SK-N-SH (cell line): ENCODE measurements around the gene GPS2. TPM values are rescaled to one million over a fixed set of nuclear protein-coding genes. Genes with fewer than 3 reads are reported as not detected.
A peak's percentile ranks its signal among the peaks of the same experiment; 100 is the strongest.

Source experiments
- CTCF ChIA-PET: fragments of 300-600, 350-600 bp; formaldehyde crosslinking; extraction: SDS; loops from one replicate; lab custom pipeline; 2021; lab: Yijun Ruan, JAX
- POLR2A ChIA-PET: fragments of 350-600 bp; sonication (Branson Sonifier 250); formaldehyde crosslinking; extraction: SDS; loops from one replicate; lab custom pipeline; 2020; ENCODE audit warnings: antibody characterized with exemption, inconsistent platforms; lab: Yijun Ruan, JAX
- DNase-seq: peaks from one replicate; pipeline ENCODE4 v3.0.0; 2012
- H2AFZ ChIP-seq: fragments of 200-600 bp; sonication (generic); 2 replicates; pipeline ENCODE4 v1.8.1; 2016; ENCODE audit warnings: antibody characterized with exemption, mild to moderate bottlenecking, low read depth
- H3F3A ChIP-seq: fragments of 200-600 bp; sonication (generic); replicated peaks from 2 replicates; pipeline ENCODE3; 2016; ENCODE audit warnings: antibody characterized with exemption, mild to moderate bottlenecking; ENCODE audit not compliant: insufficient read depth
- H3K27ac ChIP-seq, 2 experiments: fragments of 200-500 bp in 1 of 2; fragments of 200-600 bp in 1 of 2; sonication (Bioruptor generic) in 1 of 2; sonication (generic), shearing (Covaris generic) in 1 of 2; 2 replicates each; pipeline versions ENCODE4 v1.5.1 to v1.6.1; 2014 to 2016; ENCODE audit warnings: low read depth in 2 of 2, inconsistent platforms in 1 of 2, low read length in 1 of 2, mild to moderate bottlenecking in 1 of 2, mixed read lengths in 1 of 2
- H3K27me3 ChIP-seq: fragments of 200-600 bp; sonication (generic), shearing (Covaris generic); 2 replicates; pipeline ENCODE4 v1.6.1; 2016; ENCODE audit warnings: mixed run types; ENCODE audit not compliant: insufficient read depth
- H3K36me3 ChIP-seq, 2 experiments: fragments of 200-500 bp in 1 of 2; fragments of 200-600 bp in 1 of 2; sonication (Bioruptor generic) in 1 of 2; sonication (generic) in 1 of 2; replicated peaks in 1 of 2; 2 replicates each; pipeline versions ENCODE3 to v1.5.1; 2014 to 2016; ENCODE audit warnings: low read length in 1 of 2, mild to moderate bottlenecking in 1 of 2; ENCODE audit not compliant: insufficient read depth in 2 of 2, control insufficient read depth in 1 of 2
- H3K4me1 ChIP-seq, 2 experiments: fragments of 200-500 bp in 1 of 2; fragments of 200-600 bp in 1 of 2; sonication (Bioruptor generic) in 1 of 2; sonication (generic), shearing (Covaris generic) in 1 of 2; 2 replicates each; pipeline versions ENCODE4 v1.5.1 to v1.6.1; 2014 to 2016; ENCODE audit warnings: low read depth in 1 of 2, low read length in 1 of 2, mixed run types in 1 of 2; ENCODE audit not compliant: insufficient read depth in 2 of 2, control insufficient read depth in 1 of 2
- H3K4me2 ChIP-seq: fragments of 200-600 bp; sonication (generic), shearing (Covaris generic); 2 replicates; pipeline ENCODE4 v1.6.1; 2017; ENCODE audit warnings: mixed run types
- H3K4me3 ChIP-seq, 2 experiments: fragments of 200-500 bp in 1 of 2; fragments of 200-600 bp in 1 of 2; sonication (Bioruptor generic) in 1 of 2; sonication (generic), shearing (Covaris generic) in 1 of 2; 2 replicates each; pipeline versions ENCODE4 v1.5.1 to v1.8.1; 2014 to 2016; ENCODE audit warnings: low read depth in 2 of 2, inconsistent platforms in 1 of 2, low read length in 1 of 2, mild to moderate bottlenecking in 1 of 2, mixed read lengths in 1 of 2, moderate library complexity in 1 of 2
- H3K79me2 ChIP-seq: fragments of 200-600 bp; sonication (generic); 2 replicates; pipeline ENCODE4 v1.8.1; 2017; ENCODE audit warnings: mild to moderate bottlenecking; ENCODE audit not compliant: insufficient read depth
- H3K9ac ChIP-seq: fragments of 200-600 bp; sonication (generic); 2 replicates; pipeline ENCODE4 v1.6.1; 2017; ENCODE audit warnings: mixed run types
- H3K9me2 ChIP-seq: fragments of 200-600 bp; sonication (generic); 2 replicates; pipeline ENCODE4 v1.6.1; 2017; ENCODE audit warnings: mixed run types
- H3K9me3 ChIP-seq: fragments of 200-600 bp; sonication (generic); 2 replicates; pipeline ENCODE4 v1.6.1; 2017; ENCODE audit warnings: mixed run types, mild to moderate bottlenecking, moderate library complexity
- H4K20me1 ChIP-seq: fragments of 200-600 bp; sonication (generic); 2 replicates; pipeline ENCODE4 v1.6.1; 2017; ENCODE audit warnings: mild to moderate bottlenecking, mixed run types; ENCODE audit not compliant: insufficient read depth
- FOSL2 ChIP-seq: IDR thresholded peaks from 2 replicates; pipeline ENCODE4 v1.4.0; 2012; ENCODE audit warnings: low read depth, mild to moderate bottlenecking, moderate library complexity, borderline replicate concordance
- GABPA ChIP-seq: IDR thresholded peaks from 2 replicates; pipeline ENCODE4 v1.4.0; 2012; ENCODE audit warnings: low read depth, mild to moderate bottlenecking
- RAD21 ChIP-seq: IDR thresholded peaks from 2 replicates; pipeline ENCODE4 v1.6.1; 2012; ENCODE audit warnings: mild to moderate bottlenecking, low read length
- SIN3A ChIP-seq: IDR thresholded peaks from 2 replicates; pipeline ENCODE4 v1.6.1; 2012; ENCODE audit warnings: low read depth, mild to moderate bottlenecking, low read length, moderate library complexity, borderline replicate concordance
- TAF1 ChIP-seq: IDR thresholded peaks from 2 replicates; pipeline ENCODE4 v1.6.1; 2012; ENCODE audit warnings: low read depth, mild to moderate bottlenecking, low read length, moderate library complexity, borderline replicate concordance
- TCF12 ChIP-seq: IDR thresholded peaks from 2 replicates; pipeline ENCODE4 v1.4.0; 2012
- YY1 ChIP-seq: IDR thresholded peaks from 2 replicates; pipeline ENCODE4 v1.4.0; 2012; ENCODE audit warnings: low read depth, mild to moderate bottlenecking
- WGBS: methylation state at CpG from one replicate; pipeline ENCODE4 v1.1.6; 2017; ENCODE audit warnings: low lambda C conversion rate; 5-methylcytosine and 5-hydroxymethylcytosine counted together
- polyA plus RNA-seq, 3 experiments: library from polyadenylated mRNA; depleted of rRNA; stranded (reverse); fragments of >200 nt; gene quantifications; 2 replicates each; pipeline ENCODE4 v1.2.3, GENCODE V29; 2012
- TF ChIP-seq, protein P1 (sequence below): IDR thresholded peaks from 2 replicates; pipeline ENCODE4 v1.4.0; 2012; ENCODE audit warnings: low read depth
- TF ChIP-seq, protein P2 (sequence below): IDR thresholded peaks from 2 replicates; pipeline ENCODE4 v1.4.0; 2012; ENCODE audit warnings: low read depth, borderline replicate concordance
- TF ChIP-seq, protein P3 (sequence below): fragments of 150-350 bp; IDR thresholded peaks from 2 replicates; pipeline ENCODE4 v1.6.1; 2016; ENCODE audit warnings: mild to moderate bottlenecking, low read depth, low read length
- TF ChIP-seq, protein P4 (sequence below): fragments of 200-600 bp; sonication (generic); IDR thresholded peaks from 2 replicates; pipeline ENCODE4 v1.6.1; 2017; ENCODE audit warnings: antibody characterized with exemption, mild to moderate bottlenecking, moderate library complexity

GPS2 gene
- polyA plus RNA-seq, 1 of the 3 experiments (the other 2 are of a cell fraction), result 102 TPM

DNA sequence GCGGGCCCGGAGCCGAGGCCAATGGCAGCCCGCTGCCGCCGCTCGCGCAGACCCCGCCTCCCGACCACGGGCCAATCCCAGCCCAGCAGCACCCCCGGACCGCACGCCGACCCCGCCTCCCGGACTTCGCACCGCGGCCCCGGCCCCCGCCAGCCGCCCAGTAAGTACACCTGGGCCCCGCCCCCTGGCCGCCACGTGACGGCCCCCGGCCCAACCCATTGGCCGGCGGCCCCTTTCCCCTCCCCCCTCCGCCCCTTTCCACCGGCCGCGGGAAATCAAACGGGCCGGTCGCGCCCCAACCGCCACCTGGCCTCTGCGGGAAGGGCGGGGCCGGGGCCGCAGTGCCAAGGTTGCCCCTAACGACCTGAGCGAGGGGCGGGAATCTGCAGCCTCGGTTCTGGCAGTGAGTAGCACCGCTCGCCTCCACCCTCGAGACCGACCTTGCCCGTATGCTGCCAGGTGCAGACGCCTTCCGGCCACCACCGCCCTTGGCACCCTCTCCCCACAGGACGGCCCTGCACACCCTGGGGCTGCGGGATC is 20.5 kb downstream of the GPS2 start, which contains the start of gene YBX2:
TSS of gene YBX2 (minus strand) at position 26 of the 540 bp plus-strand sequence. CDS start 139 bp downstream, outside the sequence.
- H3K4me1 ChIP-seq, result peaks cover 3 to 8% of the 10 kb centered on the region in 2 experiments; a peak in 1 of 4 replicates
- no peaks in the 10 kb centered on the region for H3K79me2 ChIP-seq
- H3K27me3 ChIP-seq, result peaks cover 24% of the 10 kb centered on the region; the same call in 1 of the 2 replicates
- ChIA-PET CTCF (no interaction called here), POLR2A (no interaction called here)
- TF ChIP-seq GABPA (no peak), FOSL2 (no peak), RAD21 (no peak), SIN3A (no peak), TAF1 (no peak), TCF12 (no peak), YY1 (no peak)
- TF ChIP-seq, protein P1, sequence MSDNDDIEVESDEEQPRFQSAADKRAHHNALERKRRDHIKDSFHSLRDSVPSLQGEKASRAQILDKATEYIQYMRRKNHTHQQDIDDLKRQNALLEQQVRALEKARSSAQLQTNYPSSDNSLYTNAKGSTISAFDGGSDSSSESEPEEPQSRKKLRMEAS, result peak; percentile 15; the same call in 1 of the 2 replicates
- TF ChIP-seq, protein P2, sequence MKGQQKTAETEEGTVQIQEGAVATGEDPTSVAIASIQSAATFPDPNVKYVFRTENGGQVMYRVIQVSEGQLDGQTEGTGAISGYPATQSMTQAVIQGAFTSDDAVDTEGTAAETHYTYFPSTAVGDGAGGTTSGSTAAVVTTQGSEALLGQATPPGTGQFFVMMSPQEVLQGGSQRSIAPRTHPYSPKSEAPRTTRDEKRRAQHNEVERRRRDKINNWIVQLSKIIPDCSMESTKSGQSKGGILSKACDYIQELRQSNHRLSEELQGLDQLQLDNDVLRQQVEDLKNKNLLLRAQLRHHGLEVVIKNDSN, result peak; percentile 87
- TF ChIP-seq, protein P3, sequence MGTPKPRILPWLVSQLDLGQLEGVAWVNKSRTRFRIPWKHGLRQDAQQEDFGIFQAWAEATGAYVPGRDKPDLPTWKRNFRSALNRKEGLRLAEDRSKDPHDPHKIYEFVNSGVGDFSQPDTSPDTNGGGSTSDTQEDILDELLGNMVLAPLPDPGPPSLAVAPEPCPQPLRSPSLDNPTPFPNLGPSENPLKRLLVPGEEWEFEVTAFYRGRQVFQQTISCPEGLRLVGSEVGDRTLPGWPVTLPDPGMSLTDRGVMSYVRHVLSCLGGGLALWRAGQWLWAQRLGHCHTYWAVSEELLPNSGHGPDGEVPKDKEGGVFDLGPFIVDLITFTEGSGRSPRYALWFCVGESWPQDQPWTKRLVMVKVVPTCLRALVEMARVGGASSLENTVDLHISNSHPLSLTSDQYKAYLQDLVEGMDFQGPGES, result no peak
- TF ChIP-seq, protein P4, sequence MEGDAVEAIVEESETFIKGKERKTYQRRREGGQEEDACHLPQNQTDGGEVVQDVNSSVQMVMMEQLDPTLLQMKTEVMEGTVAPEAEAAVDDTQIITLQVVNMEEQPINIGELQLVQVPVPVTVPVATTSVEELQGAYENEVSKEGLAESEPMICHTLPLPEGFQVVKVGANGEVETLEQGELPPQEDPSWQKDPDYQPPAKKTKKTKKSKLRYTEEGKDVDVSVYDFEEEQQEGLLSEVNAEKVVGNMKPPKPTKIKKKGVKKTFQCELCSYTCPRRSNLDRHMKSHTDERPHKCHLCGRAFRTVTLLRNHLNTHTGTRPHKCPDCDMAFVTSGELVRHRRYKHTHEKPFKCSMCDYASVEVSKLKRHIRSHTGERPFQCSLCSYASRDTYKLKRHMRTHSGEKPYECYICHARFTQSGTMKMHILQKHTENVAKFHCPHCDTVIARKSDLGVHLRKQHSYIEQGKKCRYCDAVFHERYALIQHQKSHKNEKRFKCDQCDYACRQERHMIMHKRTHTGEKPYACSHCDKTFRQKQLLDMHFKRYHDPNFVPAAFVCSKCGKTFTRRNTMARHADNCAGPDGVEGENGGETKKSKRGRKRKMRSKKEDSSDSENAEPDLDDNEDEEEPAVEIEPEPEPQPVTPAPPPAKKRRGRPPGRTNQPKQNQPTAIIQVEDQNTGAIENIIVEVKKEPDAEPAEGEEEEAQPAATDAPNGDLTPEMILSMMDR, result no peak
- H3K9me3 ChIP-seq, result no peaks in the 10 kb centered on the region
- H4K20me1 ChIP-seq, result no peaks in the 10 kb centered on the region
- WGBS, result 8% methylated on average over 10 of the region's 57 CpGs
- H3K9me2 ChIP-seq, result no peaks in the 10 kb centered on the region
- 0 out of 2 replicates have a peak within 1 kb of the TSS, but pooled peaks have one; percentile 22 for H2AFZ ChIP-seq
- H3K9ac ChIP-seq, result no peak within 1 kb of the TSS
- H3K36me3 ChIP-seq, result no peaks in the 10 kb centered on the region
- H3F3A ChIP-seq, result peaks cover 15% of the 10 kb centered on the region
- H3K4me3 ChIP-seq, result peak within 1 kb of the TSS; percentile 26 to 33
- DNase-seq, result peak; percentile 97
- peak within 1 kb of the TSS; percentile 75 for H3K4me2 ChIP-seq
- no peak within 1 kb of the TSS for H3K27ac ChIP-seq
